Ramos (cell line): ENCODE measurements around the gene ATP10A.
"Not testable (repeated sequence)": the region's sequence is repeated elsewhere in the genome, so short reads cannot be mapped to it uniquely, and the experiment has no call there.

ENCODE experiments used
- in situ Hi-C: fragments of 300-500 bp; cut with MboI; formaldehyde crosslinking; loops from one replicate; pipeline ENCODE4 v1.14.3; 2022; ENCODE audit warnings: low sequenced_read_pairs; ENCODE audit not compliant: unreplicated experiment

Gene ATP10A

DNA sequence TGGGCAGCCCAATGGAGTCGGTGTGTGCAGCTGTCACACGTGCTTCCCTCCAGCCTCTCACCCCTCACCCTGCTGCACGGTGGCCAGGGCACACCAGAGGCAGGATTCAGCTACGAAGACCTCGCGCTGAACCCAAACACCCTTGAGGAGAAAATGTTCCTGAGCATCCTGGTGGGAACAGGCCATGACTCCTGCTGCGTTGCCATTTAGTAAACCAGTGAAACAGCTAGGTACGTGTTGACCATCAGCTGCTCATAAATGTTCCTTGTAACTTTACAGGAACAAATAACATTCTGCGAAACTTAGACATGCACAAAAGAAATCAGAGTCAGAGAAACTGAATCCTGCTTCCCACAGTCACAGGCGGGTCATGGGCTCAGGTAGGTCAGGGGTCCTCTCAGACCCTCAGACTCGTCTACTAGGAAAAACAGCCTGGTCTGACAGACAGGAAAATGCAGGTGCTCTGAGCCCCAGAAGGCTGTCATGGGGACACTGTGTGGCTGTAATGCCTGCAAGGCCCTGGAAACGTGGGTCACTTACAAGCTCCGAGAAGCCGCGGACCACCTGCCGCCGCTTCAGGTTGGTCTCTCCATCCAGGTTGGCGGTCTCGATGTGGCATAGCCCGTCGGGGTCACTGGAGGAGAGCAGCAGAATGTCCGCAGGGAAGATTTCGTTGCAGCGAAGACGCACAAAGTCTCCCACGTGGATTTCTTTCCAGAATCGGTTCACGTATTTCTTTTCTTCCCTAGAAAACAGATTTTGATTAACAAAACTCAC, 82.5 kb downstream of the ATP10A start:
- in situ Hi-C loops = no loop called here

DNA sequence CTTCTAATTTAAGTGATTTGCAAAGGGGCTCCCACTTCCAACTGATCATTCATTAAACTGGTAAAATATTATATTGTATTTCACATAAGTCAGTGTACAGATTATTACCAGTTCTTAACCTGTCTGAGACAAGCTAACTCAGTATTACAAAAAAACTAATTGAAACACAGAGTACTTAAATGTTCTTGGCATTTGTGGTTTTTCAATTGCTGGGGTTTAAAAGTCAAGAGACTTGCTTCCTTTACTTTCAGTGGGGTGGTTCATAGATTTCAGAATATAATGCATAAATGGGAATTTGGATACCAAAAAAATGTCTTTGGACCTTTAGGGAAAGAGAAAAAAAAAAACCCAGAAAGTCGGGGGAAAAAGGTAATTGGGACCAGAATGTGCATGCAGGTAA, 85.0 kb downstream of the ATP10A start:
- in situ Hi-C loops = no loop called here

DNA sequence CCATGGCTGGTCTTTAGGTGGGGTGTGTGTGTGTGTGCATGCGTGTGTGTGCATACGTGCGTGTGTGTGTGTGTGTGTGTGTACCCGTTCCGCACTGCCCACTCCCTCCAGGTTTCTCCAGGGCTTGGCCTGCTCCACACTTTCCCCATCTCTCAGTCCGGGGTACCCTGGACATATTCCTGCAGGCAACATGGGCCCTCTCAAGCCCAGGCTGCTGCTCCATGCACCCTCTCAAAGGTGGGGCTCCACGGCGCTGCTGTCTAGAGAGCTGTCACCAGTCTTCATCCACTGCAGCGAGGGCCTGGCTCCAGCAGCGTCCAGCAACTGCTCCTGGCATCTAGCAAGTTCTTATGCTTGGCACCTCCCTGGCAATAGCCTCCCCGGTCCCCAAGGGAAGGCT, 86.1 kb downstream of the ATP10A start:
- in situ Hi-C loops = no loop called here

DNA sequence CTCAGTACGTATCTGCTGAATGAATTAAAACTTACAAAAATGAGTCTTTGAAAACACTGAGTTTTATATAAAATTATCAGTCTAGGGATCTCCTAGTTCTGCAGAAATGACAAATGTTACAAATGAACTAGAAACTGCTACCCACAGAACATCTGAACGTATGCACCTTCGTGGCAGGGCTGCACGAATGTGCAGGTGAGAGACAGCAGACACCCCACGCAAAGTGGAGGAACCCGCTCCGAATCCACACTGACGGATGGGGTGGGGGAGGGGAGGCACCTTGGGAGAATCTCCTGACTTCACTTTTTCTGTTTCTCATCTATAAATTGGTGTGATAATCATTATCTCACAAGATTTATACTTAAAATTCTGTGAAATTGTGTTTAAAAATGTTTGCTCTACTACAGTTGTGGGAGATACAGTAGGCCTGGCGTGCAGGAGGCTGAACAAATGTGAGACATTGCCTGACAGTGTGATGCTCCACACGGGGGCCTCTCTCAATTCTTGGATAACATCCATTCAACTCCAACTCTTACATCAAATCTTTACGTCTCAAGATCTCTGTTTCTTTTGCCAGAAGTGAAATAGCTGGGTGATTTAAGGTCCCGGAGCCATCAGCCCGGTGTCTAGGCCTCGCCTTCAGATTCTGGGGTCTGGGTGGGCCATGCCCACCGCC, 86.9 kb downstream of the ATP10A start:
- in situ Hi-C loops = no loop called here

DNA sequence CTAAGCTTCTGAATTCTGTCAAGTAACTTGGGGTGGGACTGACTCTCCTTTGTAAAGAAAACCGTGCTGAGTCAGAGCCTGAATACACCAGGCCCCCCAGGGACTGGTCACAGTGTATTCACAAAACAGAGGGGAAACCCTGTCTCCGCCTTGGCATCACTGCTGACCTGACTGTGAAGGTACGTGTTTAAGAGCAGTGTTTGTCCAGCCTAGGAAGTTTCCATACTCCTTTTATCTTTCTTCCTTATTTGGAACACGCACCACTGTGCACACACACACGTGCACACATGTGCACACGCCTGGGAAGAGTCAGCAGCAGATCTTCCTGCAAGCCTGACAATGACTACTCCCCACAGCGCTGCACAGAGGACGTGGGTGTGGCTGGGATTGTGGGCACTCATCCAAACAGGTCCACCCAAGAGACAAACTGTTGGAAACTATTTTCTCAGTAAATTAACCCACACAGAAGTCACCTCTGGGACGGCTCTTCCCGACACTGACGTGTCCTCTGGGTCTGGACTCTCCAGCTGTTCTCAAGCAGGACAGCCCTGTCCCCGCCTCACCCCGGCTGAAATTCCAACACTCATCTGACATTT, 87.7 kb downstream of the ATP10A start:
- in situ Hi-C loops = no loop called here

DNA sequence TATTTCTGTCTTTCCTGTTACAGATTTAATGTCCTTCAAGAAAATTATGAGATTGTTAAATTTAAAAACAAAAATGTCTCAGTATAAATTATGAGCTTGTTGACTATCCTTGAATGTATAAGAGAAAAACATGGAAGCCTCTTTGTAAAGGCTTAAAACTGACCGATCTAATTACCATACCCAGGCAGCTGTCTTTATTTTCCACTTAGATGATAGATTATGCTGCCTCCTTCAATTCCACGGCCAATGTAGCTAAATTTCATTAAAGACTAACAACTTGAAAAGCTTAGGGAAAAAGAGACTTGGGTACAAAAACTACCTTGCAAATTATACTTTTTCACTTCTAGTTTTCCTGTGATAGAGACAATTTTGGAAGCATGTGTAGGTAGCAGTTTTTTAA, 88.3 kb downstream of the ATP10A start:
- in situ Hi-C loops = no loop called here

DNA sequence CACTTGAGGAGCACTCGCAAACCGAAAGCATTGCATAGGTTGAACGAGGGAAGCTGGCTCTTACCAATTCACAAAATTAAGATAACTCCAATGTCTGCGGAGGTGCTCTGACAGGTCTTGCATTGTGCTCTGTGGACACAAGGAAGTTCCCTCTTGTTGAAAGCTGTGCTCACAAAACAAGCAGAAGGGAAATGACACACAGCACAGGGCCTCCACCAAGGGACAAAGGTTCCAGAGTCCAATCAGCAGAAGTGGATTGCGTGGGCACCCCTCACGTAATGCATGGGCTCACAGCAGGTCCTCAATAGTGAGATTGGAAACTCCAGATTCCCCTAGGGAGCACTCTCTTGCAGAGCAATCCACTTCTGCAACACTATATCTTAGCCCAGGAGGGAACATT, 89.9 kb downstream of the ATP10A start:
- in situ Hi-C loops = no loop called here

DNA sequence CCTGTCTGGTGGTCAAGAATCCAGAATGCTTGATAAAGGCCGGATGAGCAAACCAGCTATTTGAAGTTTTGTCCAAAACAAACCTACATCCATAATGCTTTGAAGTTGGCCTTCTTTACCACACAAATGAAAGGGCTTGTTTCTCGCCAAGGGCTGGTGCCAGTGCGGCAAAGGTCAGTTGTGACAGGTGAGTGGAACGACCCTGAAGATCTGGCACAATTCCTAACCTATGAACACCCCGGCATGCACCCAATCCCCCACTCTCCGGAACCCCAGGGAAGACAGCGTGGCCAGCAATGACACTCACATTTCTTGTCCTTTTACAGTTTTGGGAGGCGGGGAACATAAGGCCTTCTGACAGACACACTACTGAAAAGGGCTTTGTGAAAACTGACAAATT, 90.6 kb downstream of the ATP10A start:
- in situ Hi-C loops = no loop called here

DNA sequence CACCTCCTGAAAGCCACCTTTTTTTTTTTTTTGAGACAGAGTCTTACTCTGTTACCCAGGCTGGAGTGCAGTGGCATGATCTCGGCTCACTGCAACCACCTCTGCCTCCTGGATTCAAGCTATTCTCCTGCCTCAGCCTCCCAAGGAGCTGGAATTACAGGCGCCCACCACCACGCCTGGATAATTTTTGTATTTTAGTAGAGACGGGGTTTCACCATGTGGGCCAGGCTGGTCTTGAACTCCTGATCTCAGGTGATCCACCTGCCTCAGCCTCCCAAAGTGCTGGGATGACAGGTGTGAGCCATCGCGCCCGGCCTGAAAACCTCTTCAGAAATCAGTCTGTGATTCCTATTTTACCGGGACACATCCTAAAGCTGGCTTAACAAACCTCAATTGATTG, 91.4 kb downstream of the ATP10A start:
- in situ Hi-C loops = not testable (repeated sequence)

DNA sequence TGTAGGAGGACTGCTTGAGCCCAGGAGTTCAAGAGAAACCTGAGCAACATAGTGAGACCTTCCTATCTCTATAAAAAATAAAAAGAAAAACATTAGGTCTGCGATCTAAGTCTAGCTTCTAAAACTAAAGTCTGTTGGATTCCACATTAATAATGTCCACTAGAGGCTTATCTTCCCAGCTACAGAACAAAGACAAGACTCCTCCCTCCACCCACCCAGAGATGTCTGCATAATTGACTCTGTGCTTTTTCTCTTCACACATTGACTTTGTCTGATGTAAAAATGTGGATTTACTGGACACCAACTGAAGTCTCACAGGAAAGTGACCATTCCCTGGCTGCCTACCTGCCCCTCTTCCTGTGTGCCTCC, 91.8 kb downstream of the ATP10A start:
- in situ Hi-C loops = no loop called here

DNA sequence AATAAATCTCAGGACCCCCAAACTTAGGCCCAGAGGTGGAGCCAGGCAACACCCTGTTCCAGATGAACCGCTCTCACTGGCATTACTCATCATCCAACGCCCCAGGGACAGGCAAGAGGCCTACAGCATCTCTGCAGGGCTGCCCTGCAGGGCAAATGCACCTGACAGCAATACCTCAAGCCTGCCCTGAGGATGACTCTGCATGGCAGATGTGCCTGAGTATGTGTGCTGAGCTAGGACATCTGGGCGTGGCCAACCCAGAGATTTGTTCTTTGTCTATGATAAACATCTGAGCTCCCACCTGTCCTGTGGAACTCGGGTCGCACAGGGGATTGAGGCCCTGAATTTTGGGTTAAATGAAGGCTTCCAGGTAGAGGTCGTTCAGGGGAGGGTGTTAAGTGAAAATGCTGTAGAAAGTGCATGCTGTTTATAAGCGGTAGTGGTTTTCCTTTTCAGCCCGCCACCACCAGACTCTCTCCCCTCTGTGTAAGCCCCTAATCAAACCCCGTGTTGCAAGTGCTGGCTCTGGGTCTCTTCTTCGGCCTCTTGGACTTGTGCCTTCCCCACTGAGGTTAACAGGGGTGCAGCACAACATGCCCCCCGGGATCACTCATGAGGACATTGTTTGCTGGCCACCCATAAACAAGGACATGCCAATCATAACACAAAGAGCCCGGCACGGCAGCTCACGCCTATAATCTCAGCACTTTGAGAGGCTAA, 92.3 kb downstream of the ATP10A start:
- in situ Hi-C loops = no loop called here

DNA sequence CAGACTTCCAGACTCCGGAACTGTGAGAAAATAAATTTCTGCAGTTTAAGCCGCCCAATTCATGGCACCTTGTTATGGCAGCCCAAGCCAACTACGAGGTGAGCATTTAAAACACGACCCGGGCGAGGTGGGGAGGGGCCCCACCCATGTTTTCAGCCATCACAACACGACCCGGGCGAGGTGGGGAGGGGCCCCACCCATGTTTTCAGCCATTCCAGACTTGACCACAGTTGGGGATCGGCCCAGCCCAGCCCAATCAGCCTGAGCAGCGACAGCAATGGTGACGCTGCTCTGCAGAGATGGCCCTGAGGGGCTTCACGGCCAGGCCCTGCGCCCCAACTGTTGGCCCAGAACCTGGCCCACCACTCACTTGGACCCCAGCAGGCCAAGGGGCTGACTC, 93.1 kb downstream of the ATP10A start:
- in situ Hi-C loops = no loop called here

DNA sequence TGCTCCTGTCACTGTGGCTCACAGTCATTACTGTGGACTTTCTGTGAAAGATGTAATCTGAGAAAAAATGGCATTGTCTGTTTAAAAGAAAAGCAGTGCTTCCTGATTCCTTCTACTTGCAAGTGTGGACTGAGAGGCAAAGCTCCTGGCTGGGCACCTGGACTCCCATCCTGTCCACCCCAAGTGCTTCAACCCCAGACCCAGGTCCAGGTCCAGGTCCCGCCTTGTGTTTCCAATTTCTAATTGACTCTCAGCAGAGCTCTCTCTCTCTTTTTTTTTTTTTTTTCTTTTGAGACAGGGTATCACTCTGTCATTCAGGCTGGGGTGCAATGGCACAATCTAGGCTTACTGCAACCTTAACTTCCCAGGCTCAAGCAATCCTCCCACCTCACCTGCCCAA, 94.9 kb downstream of the ATP10A start:
- in situ Hi-C loops = no loop called here

DNA sequence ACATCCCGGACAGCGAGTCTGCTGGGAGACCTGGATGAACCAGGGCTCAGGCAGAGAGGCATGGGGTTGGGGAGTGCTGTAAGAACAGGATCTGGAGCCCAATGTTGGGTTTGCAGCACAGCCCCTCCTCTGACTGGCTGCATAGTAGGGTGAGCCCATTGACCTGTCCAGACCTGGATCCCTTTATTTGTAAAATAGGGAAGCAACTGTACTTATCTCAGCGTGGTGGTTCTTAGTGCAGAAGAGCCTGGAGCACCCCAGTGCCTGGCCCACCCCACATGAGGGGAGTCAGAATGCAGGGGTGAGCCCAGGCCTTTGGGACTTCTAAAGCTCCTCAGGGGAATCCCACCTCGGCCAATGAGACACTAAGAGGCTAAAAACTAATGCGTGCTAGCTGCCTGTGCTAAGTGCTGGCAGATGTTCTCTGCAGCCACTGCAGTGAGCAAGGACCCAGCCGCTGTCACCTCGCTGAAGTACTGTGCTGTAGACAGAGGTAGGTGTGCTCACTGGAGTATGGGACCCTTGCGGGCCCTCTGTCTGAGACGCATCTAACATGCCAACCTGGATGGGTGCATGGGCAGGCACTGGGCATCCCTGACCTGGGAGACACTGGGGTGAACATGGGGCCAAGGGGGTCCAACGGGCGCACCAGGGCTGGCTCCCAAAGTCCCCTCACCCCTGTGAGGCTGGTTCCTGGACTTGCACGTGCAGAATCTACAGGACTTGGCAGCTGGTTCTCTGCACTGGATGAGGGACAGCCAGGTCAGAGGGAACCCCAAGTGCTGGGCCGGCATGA, 95.6 kb downstream of the ATP10A start:
- in situ Hi-C loops = no loop called here

DNA sequence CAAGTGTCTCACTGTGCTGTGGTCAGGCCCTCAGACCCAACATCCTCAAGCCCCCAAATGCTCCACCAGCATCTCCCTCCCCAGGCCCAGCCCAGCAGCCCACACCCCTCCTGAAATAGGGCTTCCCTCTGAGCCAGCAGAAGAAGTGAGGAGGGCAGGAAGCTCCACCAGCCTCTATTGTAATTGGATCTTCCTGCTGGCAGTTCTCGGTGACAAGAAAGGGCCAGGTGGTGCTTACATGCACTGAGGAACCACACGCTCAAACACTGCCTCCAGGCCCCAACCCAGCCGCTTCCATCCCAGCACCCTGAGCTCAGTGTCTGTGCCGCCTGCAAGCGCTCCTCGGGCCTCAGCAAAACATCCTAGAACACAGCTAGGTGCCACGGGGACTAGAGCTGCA, 96.7 kb downstream of the ATP10A start:
- in situ Hi-C loops = no loop called here

DNA sequence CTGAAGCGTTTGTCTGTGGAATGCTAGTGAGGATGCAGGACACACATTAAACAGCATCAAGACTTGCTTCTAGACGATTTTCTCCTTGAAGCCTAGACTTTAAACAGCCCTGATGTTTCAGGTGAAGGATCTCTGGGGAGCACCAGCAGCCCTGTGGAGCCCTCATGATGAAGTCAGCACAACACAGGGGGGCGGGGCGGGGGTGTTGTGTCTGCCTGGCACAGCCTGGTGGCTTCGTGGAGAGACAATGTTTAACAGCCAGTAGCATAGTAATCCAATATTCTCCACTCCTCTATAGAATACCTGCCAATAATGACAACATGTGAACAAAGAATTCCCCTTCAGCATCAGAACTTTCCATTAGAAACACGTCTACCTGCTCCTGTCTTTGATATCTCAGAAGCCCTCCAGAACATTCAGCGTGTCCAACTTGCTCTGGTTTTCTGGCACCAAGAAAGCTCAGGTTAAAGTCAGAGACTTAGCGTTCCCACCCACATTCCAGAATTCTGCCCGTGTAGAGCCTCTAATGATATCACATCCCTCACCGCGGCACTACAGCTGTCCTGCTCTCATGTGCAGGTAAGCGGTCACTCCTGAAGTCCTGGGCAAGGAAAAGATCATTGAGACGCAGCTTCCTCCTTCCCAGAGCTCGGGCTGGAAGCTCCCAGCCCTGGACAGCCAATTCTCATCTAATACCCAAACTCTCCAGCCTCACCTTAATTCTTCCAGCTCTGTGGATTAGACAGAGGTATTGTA, 98.0 kb downstream of the ATP10A start:
- in situ Hi-C loops = no loop called here

DNA sequence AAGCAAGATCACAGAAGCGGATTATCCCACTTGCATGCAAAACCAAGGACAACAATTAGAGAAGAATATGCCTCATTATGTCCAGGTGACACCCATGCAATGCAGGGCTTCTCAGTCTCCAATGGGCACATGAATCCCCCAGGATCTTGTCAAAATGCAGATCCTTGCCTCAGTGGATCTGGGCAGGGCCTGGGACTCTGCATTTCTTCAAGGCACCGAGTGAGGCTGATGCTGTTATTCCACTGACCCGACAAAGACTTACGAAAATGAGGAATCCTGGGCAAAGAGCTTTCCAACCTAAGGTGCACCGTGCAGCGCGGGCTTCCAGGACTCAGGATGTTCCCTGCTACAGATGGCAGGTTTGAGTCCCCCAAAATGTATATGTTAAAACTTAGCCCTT, 99.2 kb downstream of the ATP10A start:
- in situ Hi-C loops = no loop called here

DNA sequence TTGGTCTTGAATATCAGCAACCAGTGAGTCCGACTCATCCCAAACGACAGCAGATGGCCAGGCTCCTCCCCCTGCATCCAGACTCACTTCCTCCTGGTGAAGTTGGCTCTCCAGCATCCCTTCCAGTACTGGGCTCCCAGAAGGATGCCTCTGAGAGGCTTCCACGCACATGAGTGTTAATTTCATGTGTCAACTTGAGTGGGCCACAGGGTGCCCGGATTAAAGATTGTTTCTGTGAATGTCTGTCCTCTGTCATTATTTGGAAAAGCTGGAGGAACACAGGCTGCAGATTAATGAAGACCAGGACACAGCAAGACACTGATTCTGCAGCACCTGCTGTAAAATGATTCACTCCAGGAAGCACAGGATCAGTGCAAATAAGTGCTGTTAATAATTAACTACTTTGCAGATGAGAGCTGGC, 99.8 kb downstream of the ATP10A start:
- in situ Hi-C loops = no loop called here

DNA sequence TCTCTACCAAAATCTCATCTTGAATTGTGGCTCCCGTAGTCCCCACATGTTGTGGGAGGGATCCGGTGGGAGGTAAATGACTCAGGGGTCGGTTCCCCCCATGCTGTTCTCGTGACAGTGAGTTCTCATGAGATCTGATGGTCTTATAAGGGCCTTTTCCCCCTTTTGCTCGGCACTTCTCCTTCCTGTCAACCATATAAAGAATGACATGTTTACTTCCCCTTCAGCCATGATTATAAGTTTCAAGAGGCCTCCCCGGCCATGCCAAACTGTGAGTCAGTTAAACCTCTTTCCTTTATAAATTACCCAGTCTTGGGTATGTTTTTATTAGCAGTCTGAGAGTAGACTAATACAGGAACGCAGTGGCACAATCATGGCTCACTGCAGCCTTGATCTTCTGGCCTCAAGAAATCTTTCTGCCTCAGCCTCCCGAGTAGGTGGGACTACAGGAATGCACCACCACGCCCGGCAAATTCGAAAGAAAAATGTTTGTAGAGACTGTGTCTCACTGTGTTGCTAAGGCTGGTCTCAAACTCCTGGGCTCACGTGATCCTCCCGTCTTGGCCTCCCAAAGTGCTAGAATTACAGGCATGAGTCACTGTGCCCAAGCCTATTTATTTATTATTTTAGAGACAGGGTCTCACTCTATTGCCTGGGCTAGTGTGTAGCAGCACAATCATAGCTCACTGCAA, 101.0 kb downstream of the ATP10A start:
- in situ Hi-C loops = no loop called here
